Measurements from ENCODE around the gene KCNJ1.

Gene KCNJ1

DNA sequence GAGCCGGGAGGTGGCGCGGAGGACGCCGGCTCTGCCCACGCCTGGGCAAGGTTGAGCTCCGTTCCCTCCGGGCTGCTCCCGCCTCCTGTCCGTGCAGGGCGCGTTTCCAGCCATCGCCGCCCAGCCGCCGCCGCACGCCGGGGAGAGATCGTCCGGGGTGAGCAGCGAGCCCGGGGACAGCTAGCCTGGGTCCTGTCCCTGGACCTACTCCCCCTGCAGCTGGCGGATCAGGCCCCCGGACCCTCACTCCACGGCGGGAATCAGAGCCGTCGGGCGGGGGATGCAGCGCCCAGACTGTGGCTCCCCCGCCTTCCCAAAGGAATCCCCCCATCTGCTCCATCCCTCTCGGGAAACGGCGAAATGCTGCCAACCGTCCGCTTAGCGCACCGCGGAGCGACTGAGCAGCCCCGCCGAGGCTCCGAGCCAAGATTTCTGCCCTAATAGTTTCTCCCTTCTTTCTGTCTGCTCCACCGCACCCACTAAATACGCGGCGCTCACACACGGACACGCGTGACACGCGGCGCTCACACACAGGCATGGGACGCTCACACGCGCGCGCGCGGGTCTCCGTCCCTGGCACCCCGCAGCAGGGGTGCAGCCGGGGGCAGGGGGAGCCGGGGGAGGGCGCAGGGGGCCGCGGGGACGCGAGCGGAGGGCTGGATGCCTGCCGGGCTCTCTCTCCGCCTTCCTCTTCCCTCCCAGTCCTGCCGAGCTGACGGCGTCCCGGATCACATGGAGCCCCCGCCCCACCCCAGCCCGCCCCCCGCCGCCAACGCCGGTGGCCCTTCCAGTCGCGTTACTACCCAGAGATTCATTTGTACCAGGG lies 23.7 kb upstream of the KCNJ1 start, which contains the start of gene KCNJ5:
Gene KCNJ5 (plus strand): TSS at position 814 of the 826 bp plus-strand sequence. CDS start 19,918 bp downstream, outside the sequence.
- ChIA-PET POLR2A (no interaction called here), CTCF (interaction anchor here (1.1 to 7.8 kb wide), 4 partner anchors 30 to 66 kb away, joined by 5 to 89 read pairs (median 11); no protein-coding TSS in a partner anchor)
- TF ChIP-seq, protein P1, sequence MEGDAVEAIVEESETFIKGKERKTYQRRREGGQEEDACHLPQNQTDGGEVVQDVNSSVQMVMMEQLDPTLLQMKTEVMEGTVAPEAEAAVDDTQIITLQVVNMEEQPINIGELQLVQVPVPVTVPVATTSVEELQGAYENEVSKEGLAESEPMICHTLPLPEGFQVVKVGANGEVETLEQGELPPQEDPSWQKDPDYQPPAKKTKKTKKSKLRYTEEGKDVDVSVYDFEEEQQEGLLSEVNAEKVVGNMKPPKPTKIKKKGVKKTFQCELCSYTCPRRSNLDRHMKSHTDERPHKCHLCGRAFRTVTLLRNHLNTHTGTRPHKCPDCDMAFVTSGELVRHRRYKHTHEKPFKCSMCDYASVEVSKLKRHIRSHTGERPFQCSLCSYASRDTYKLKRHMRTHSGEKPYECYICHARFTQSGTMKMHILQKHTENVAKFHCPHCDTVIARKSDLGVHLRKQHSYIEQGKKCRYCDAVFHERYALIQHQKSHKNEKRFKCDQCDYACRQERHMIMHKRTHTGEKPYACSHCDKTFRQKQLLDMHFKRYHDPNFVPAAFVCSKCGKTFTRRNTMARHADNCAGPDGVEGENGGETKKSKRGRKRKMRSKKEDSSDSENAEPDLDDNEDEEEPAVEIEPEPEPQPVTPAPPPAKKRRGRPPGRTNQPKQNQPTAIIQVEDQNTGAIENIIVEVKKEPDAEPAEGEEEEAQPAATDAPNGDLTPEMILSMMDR (IDR thresholded peaks at IDR 0.05; ENCODE audit: control extremely low read depth, extremely low read depth, low read depth, missing control alignments), result no peak
- no peak for DNase-seq (ENCODE audit: extremely low spot score)

DNA sequence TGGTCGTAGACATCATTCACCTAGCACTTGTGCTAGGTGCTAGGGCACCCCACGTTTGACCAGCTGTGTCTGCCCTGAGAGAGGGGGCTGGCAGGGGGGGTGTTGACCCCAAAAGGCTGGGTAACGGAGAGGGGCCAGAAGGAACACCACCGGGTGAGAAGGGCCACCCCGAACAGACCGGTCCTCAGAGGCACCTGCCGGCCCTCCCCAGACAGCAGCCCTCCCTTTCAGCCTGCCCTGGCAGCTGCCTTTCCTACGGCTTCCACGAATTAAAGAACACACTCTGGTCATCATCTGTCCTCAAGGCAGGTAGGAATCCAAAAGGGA lies 23.1 kb upstream of the KCNJ1 start:
- no peak for DNase-seq (ENCODE audit: extremely low spot score)
- POLR2A ChIA-PET, result no interaction called here
- TF ChIP-seq, protein P1 (IDR thresholded peaks at IDR 0.05; ENCODE audit: control extremely low read depth, extremely low read depth, low read depth, missing control alignments), result no peak
- CTCF ChIA-PET, result interaction anchor here (1.1 to 7.8 kb wide), 3 partner anchors 29 to 66 kb away, joined by 5 to 89 read pairs (median 6); no protein-coding TSS in a partner anchor

GRCh38 chr11:128889657-128890213 lies 22.6 kb upstream of the KCNJ1 start:
- TF ChIP-seq, protein P1 (IDR thresholded peaks at IDR 0.05; ENCODE audit: control extremely low read depth, extremely low read depth, low read depth, missing control alignments), result no peak
- CTCF ChIA-PET, result interaction anchor here (1.1 to 7.8 kb wide), 3 partner anchors 29 to 67 kb away, joined by 5 to 89 read pairs (median 6); no protein-coding TSS in a partner anchor
- DNase-seq (ENCODE audit: extremely low spot score), result no peak
- POLR2A ChIA-PET, result no interaction called here

GRCh38 chr11:128888034-128888985 lies 21.2 kb upstream of the KCNJ1 start:
- TF ChIP-seq, protein P1 (IDR thresholded peaks at IDR 0.05; ENCODE audit: control extremely low read depth, extremely low read depth, low read depth, missing control alignments), result no peak
- ChIA-PET CTCF (interaction anchor here (0.7 to 7.8 kb wide), 5 partner anchors 15 to 69 kb away, joined by 3 to 89 read pairs (median 5); no protein-coding TSS in a partner anchor), POLR2A (no interaction called here)
- no peak for DNase-seq (ENCODE audit: extremely low spot score)

DNA sequence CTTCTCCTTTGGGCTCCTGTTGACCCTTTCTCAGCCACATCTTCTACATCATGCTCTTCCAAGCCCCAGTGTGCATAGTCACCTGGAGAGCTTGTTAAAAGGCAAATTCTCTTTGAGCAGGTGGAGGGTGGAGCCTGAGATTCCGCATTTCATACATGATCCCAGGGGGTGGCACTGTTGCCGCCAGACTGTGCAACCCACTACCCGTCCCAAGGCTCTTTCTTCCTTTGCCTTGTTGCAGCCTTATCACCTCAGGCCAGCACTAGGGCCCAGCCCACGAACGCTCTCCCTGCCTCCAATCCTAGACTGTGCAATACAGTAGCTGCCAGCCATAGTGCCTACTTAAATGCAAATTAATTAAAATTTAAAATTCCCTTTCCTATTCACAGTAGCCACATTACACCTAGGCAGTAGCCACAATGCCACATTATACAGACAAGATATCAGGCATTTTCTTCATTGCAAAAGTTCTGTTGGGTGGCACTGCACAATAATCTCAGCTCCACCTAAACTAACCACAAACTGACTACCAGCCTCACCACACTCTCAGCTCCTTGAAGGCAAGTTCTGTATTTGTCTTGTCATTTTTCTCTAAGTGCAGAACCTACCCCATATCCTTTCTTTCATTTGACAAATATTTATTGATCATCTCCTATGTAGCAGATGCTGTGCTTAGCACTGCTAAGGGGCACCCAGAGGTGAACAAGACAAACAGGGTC lies 19.5 kb upstream of the KCNJ1 start:
- TF ChIP-seq, protein P1 (IDR thresholded peaks at IDR 0.05; ENCODE audit: control extremely low read depth, extremely low read depth, low read depth, missing control alignments), result peak; percentile 6
- POLR2A ChIA-PET, result no interaction called here
- DNase-seq (ENCODE audit: extremely low spot score), result no peak
- CTCF ChIA-PET, result interaction anchor here (1.7 to 7.8 kb wide), 4 partner anchors 19 to 729 kb away, joined by 8 to 198 read pairs (median 67); no protein-coding TSS in a partner anchor
